Lower leg skin (tissue), 3 donors: ENCODE results near the gene GRIK5.

Experiments used
- POLR2A ChIP-seq, 2 donors: fragments of 450-650 bp; IDR thresholded peaks; one replicate each; pipeline ENCODE4 v1.6.1; 2016 to 2017; ENCODE audit warnings: antibody characterized with exemption in 2 of 2, mild to moderate bottlenecking in 1 of 2, moderate library complexity in 1 of 2
- TF ChIP-seq, protein P1 (sequence below), 3 donors: fragments of 450-650 bp; IDR thresholded peaks; one replicate each; pipeline ENCODE4 v1.5.1; 2016; ENCODE audit warnings: antibody characterized with exemption in 3 of 3, mild to moderate bottlenecking in 3 of 3, moderate library complexity in 2 of 3

- TF ChIP-seq, protein P1, sequence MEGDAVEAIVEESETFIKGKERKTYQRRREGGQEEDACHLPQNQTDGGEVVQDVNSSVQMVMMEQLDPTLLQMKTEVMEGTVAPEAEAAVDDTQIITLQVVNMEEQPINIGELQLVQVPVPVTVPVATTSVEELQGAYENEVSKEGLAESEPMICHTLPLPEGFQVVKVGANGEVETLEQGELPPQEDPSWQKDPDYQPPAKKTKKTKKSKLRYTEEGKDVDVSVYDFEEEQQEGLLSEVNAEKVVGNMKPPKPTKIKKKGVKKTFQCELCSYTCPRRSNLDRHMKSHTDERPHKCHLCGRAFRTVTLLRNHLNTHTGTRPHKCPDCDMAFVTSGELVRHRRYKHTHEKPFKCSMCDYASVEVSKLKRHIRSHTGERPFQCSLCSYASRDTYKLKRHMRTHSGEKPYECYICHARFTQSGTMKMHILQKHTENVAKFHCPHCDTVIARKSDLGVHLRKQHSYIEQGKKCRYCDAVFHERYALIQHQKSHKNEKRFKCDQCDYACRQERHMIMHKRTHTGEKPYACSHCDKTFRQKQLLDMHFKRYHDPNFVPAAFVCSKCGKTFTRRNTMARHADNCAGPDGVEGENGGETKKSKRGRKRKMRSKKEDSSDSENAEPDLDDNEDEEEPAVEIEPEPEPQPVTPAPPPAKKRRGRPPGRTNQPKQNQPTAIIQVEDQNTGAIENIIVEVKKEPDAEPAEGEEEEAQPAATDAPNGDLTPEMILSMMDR (IDR thresholded peaks at IDR 0.05) = no peak
- TF ChIP-seq POLR2A (IDR thresholded peaks at IDR 0.05) = no peak
Observed at GRCh38 chr19:41978470-41978869, 91.5 kb downstream of the GRIK5 start.
